C4-2B (cell line): ENCODE measurements around the gene DPEP3.
A peak's percentile ranks its signal among the peaks of the same experiment; 100 is the strongest.

ENCODE experiments used
- H3K27ac ChIP-seq: fragments of 450-650 bp; 2 replicates; pipeline ENCODE4 v1.5.1; 2017
- ZFX ChIP-seq: fragments of 450-650 bp; IDR thresholded peaks from 2 replicates; pipeline ENCODE4 v1.6.1; 2017
- TF ChIP-seq, protein P1 (sequence below): fragments of 450-650 bp; conservative IDR thresholded peaks from 2 replicates; pipeline ENCODE4 v1.5.1; 2017; ENCODE audit warnings: mild to moderate bottlenecking

The DPEP3 gene

DNA sequence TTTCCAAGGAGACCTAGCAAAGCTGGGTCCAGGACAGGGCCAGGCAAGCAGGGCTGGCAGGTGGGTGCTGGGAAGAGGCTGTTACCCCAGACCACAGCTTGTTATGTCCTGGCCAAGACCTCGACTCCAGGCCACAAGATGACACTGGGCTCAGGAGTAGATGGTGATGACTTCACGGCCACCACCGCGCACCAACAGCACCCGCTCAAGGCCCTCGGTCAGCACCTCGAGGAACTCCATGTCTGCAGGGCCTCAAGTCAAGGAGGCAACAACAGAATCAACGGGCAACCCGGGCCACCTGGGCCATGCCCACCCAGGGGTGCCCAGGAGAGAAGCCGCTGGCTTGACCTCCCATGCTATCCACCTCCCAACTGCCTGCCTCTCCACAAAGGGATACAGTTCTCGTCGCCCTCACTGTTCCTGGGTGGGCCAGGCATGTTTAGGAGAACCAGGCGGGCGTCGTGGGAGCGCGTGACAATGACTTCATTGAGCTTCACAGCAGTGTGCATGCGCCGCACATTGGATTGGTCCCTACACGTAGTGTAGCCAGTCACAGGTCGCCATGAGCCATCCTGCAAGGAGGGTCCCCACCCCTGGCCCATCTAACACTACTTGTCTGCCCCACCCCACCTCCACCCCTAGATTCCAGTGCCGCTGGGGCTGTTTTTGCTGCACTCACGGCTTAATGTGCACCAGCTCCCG lies 35.5 kb downstream of the DPEP3 start:
- TF ChIP-seq, protein P1, sequence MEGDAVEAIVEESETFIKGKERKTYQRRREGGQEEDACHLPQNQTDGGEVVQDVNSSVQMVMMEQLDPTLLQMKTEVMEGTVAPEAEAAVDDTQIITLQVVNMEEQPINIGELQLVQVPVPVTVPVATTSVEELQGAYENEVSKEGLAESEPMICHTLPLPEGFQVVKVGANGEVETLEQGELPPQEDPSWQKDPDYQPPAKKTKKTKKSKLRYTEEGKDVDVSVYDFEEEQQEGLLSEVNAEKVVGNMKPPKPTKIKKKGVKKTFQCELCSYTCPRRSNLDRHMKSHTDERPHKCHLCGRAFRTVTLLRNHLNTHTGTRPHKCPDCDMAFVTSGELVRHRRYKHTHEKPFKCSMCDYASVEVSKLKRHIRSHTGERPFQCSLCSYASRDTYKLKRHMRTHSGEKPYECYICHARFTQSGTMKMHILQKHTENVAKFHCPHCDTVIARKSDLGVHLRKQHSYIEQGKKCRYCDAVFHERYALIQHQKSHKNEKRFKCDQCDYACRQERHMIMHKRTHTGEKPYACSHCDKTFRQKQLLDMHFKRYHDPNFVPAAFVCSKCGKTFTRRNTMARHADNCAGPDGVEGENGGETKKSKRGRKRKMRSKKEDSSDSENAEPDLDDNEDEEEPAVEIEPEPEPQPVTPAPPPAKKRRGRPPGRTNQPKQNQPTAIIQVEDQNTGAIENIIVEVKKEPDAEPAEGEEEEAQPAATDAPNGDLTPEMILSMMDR, result no peak
- no peak for TF ChIP-seq ZFX
- H3K27ac ChIP-seq, result no peak overlapping the region

GRCh38 chr16:67943619-67944504 lies 36.4 kb downstream of the DPEP3 start, which contains the start of gene LCAT:
Gene LCAT, minus strand, starts transcription at chr16:67944120. Its CDS starts 19 bp downstream, at chr16:67944101.
- TF ChIP-seq, protein P1, result no peak
- no peak for TF ChIP-seq ZFX
- no peak within 1 kb of the TSS for H3K27ac ChIP-seq

- no peak overlapping the region for H3K27ac ChIP-seq
- TF ChIP-seq, protein P1, result no peak
- no peak for TF ChIP-seq ZFX
Measured at GRCh38 chr16:67943256-67943618, 37.1 kb downstream of the DPEP3 start.

- H3K27ac ChIP-seq, result no peak overlapping the region
- TF ChIP-seq, protein P1, result no peak
- no peak for TF ChIP-seq ZFX
Measured at GRCh38 chr16:67942510-67943255, 37.6 kb downstream of the DPEP3 start.

DNA sequence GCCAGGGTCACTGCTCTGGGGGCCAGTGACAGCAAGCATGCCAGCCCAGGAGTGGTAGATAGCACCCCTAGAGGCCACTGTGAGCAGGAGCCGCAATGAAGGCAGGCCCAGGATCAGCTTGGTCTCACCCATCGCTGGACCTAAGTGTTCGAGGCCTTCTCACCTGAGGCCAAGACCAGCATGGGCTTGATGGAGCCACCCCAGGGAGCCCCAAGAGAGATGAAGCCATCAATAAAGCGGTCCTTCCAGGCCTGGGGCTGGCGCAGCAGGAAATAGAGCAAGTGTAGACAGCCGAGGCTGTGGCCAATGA lies 38.1 kb downstream of the DPEP3 start:
- TF ChIP-seq, protein P1, result peak; percentile 85
- TF ChIP-seq ZFX, result no peak
- H3K27ac ChIP-seq, result no peak overlapping the region

DNA sequence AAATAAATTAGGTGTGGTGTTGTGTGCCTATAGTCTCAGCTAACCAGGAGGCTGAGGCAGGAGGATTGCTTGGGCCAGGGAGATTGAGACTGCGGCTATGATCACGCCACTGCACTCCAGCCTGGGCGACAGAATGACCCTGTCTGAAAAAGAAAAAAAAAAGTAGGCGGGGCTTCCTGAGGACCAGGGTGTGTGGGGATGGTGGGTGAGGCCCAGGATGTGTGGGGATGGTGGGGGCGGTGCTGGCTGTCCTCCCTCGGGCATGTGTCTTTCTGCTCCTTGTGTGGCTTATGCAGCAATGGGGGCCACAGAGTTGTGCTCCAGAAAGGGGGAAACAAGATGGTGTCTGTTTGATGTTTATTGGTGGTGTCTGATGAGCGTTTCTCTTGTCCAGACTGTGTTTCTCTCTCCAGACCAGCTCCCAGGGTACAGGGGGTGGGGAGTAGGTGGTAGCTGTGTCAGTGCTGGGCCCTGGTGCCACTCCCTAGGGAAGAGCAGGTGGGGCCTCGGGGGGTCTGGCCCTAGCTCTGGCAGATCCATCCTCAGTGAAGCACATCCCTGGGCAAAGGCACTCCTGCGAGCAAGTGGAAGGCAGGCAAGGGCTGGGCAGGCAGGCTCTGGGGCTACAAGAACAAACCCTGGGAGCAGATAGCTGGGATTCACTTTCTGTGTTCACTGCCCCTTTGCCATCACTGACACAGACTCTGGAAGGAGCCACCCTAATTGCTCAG lies 38.7 kb downstream of the DPEP3 start:
- TF ChIP-seq, protein P1, result no peak
- TF ChIP-seq ZFX, result no peak
- no peak overlapping the region for H3K27ac ChIP-seq
